Cardiac muscle cell (in vitro differentiated cells and primary cell): ENCODE measurements around the gene C19orf47. TPM values are rescaled to one million over a fixed set of nuclear protein-coding genes. Genes with fewer than 3 reads are reported as not detected.

ENCODE experiments used
- DNase-seq, 2 donors: peaks; one replicate each; pipeline versions ENCODE4 v3.0.0 to v3.0.0-alpha.2; 2010 to 2017; ENCODE audit warnings: low read depth in 1 of 2, low spot score in 1 of 2
- H3K27ac ChIP-seq: fragments of 200-600 bp; sonication (generic); 2 replicates; pipeline ENCODE4 v1.5.1; 2016
- H3K27me3 ChIP-seq: fragments of 200-600 bp; sonication (generic); 2 replicates; pipeline ENCODE4 v1.6.0; 2016; ENCODE audit warnings: control low read depth
- H3K36me3 ChIP-seq: fragments of 200-600 bp; sonication (generic); 2 replicates; pipeline ENCODE4 v1.5.1; 2016; ENCODE audit warnings: control low read depth
- H3K4me1 ChIP-seq: fragments of 200-600 bp; sonication (generic); 2 replicates; pipeline ENCODE4 v1.8.1; 2017; ENCODE audit warnings: low read depth, mild to moderate bottlenecking, mixed run types
- H3K4me3 ChIP-seq: fragments of 200-600 bp; sonication (generic); 2 replicates; pipeline ENCODE4 v1.5.1; 2016; ENCODE audit warnings: mild to moderate bottlenecking
- H3K9me3 ChIP-seq: fragments of 200-600 bp; sonication (generic); 2 replicates; pipeline ENCODE4 v1.5.1; 2017; ENCODE audit warnings: low read depth, mild to moderate bottlenecking, control low read depth
- polyA plus RNA-seq: library from polyadenylated mRNA; unstranded; fragments of >200 nt; fragmentation: Nextera tagmentation; extraction: Ambion mirVana; gene quantifications from 2 replicates; pipeline ENCODE4 v1.2.1, GENCODE V29; 2016
- total RNA-seq: library from RNA; depleted of rRNA; stranded (reverse); fragments of >200 nt; gene quantifications from 2 replicates; pipeline ENCODE4 v1.2.3, GENCODE V29; 2016
- TF ChIP-seq, protein P1 (sequence below): IDR thresholded peaks from 2 replicates; pipeline ENCODE4 v1.5.1; 2012; ENCODE audit warnings: low read depth, mild to moderate bottlenecking, low read length

Gene C19orf47
- total and polyA plus RNA-seq, 2 experiments from 2014 or later = 16.4 to 20.3 TPM

GRCh38 chr19:40339018-40339728 lies 9.0 kb downstream of the C19orf47 start:
- H3K27ac ChIP-seq = no peak overlapping the region
- no peaks in the 10 kb centered on the region for H3K9me3 ChIP-seq
- TF ChIP-seq, protein P1, sequence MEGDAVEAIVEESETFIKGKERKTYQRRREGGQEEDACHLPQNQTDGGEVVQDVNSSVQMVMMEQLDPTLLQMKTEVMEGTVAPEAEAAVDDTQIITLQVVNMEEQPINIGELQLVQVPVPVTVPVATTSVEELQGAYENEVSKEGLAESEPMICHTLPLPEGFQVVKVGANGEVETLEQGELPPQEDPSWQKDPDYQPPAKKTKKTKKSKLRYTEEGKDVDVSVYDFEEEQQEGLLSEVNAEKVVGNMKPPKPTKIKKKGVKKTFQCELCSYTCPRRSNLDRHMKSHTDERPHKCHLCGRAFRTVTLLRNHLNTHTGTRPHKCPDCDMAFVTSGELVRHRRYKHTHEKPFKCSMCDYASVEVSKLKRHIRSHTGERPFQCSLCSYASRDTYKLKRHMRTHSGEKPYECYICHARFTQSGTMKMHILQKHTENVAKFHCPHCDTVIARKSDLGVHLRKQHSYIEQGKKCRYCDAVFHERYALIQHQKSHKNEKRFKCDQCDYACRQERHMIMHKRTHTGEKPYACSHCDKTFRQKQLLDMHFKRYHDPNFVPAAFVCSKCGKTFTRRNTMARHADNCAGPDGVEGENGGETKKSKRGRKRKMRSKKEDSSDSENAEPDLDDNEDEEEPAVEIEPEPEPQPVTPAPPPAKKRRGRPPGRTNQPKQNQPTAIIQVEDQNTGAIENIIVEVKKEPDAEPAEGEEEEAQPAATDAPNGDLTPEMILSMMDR = no peak
- no peaks in the 10 kb centered on the region for H3K4me1 ChIP-seq
- no peaks in the 10 kb centered on the region for H3K27me3 ChIP-seq
- DNase-seq = no peak
- no peak overlapping the region for H3K4me3 ChIP-seq
- peaks cover 3% of the 10 kb centered on the region for H3K36me3 ChIP-seq

DNA sequence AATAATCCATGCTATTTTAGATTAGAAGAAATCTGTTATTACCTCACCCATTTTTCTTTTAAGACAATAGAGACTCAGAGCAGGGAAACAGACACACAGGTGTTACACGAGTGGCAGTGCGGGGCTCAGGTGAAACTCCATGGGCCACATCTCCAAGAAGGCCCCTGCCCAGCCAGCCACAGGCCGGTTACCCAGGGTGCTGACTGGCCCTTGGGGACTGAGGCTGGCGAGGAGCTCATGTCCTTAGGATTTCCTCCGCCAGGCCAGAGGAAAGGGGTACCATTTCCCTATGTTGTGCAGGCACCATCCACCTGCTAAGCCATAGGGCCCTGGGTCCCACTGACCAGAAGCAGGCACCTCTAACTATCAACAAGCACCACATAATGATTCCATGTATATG lies 10.6 kb downstream of the C19orf47 start:
- H3K27ac ChIP-seq = no peak overlapping the region
- peaks cover 9% of the 10 kb centered on the region for H3K36me3 ChIP-seq
- no peak overlapping the region for H3K4me3 ChIP-seq
- TF ChIP-seq, protein P1 = no peak
- H3K4me1 ChIP-seq = no peaks in the 10 kb centered on the region
- no peaks in the 10 kb centered on the region for H3K9me3 ChIP-seq
- no peak for DNase-seq
- H3K27me3 ChIP-seq = no peaks in the 10 kb centered on the region

GRCh38 chr19:40337107-40337506 lies 11.1 kb downstream of the C19orf47 start:
- no peaks in the 10 kb centered on the region for H3K4me1 ChIP-seq
- H3K27ac ChIP-seq = no peak overlapping the region
- DNase-seq = no peak
- TF ChIP-seq, protein P1 = no peak
- H3K4me3 ChIP-seq = no peak overlapping the region
- H3K36me3 ChIP-seq = peaks cover 9% of the 10 kb centered on the region
- no peaks in the 10 kb centered on the region for H3K27me3 ChIP-seq
- no peaks in the 10 kb centered on the region for H3K9me3 ChIP-seq

- Histone ChIP-seq H3K9me3 (no peaks in the 10 kb centered on the region), H3K4me3 (no peak overlapping the region), H3K27ac (no peak overlapping the region), H3K36me3 (peaks cover 9% of the 10 kb centered on the region), H3K4me1 (no peaks in the 10 kb centered on the region), H3K27me3 (no peaks in the 10 kb centered on the region)
- TF ChIP-seq, protein P1 = no peak
- DNase-seq = no peak
These were observed 11.6 kb downstream of the C19orf47 start for GRCh38 chr19:40336601-40336900.

DNA sequence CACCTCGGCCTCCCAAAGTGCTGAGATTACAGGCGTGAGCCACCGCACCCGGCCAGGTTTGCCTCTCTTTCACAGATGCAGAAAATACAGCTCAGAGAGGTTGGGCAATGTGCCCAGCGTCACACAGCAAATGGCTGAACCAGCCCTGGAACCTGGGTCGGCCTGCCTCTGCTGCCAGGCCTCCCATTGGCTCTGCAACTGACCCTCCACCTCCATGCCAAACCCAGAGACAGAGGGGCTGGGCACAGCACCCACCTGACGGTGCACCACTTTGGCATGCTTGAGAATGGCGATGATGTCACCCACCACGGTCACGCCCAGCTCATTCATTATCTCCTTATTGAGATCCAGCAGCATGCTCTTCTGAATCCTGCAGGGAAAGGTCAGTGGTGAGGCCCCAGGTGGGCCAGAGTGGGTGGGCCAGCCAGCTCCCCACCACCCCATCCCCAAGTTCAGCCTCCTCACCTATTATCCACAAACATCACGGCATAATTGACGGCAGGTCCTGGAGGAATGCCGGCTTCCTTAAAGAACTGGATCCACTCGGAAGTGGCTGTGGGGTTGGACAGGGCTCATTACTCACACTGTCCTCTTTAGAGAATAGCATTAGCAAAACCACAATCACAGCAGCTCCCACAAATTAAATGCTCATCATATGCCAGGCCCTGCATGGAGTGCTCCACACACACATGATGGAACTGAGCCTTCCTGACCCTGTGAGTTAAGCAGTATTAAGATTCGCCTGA lies 12.2 kb downstream of the C19orf47 start:
- no peaks in the 10 kb centered on the region for H3K4me1 ChIP-seq
- no peak overlapping the region for H3K4me3 ChIP-seq
- TF ChIP-seq, protein P1 = no peak
- H3K36me3 ChIP-seq = peaks cover 12% of the 10 kb centered on the region
- no peak overlapping the region for H3K27ac ChIP-seq
- H3K27me3 ChIP-seq = no peaks in the 10 kb centered on the region
- DNase-seq = no peak
- no peaks in the 10 kb centered on the region for H3K9me3 ChIP-seq
